Measurements from ENCODE around the gene JUND. TPM values are rescaled to one million over a fixed set of nuclear protein-coding genes. Genes with fewer than 3 reads are reported as not detected.
A peak's percentile ranks its signal among the peaks of the same experiment; 100 is the strongest.

The JUND gene
- total RNA-seq, 2 experiments from 2014 or later, result 1,827 to 1,976 TPM

GRCh38 chr19:18251587-18252369, 29.6 kb downstream of the JUND start:
- TF ChIP-seq, protein P1, sequence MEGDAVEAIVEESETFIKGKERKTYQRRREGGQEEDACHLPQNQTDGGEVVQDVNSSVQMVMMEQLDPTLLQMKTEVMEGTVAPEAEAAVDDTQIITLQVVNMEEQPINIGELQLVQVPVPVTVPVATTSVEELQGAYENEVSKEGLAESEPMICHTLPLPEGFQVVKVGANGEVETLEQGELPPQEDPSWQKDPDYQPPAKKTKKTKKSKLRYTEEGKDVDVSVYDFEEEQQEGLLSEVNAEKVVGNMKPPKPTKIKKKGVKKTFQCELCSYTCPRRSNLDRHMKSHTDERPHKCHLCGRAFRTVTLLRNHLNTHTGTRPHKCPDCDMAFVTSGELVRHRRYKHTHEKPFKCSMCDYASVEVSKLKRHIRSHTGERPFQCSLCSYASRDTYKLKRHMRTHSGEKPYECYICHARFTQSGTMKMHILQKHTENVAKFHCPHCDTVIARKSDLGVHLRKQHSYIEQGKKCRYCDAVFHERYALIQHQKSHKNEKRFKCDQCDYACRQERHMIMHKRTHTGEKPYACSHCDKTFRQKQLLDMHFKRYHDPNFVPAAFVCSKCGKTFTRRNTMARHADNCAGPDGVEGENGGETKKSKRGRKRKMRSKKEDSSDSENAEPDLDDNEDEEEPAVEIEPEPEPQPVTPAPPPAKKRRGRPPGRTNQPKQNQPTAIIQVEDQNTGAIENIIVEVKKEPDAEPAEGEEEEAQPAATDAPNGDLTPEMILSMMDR (IDR thresholded peaks at IDR 0.05), result peak; percentile 80
- H3K9me3 ChIP-seq (ENCODE audit: control insufficient read depth in 1 of 2, insufficient read depth in 1 of 2, low read length in 2 of 2), result peaks cover 0 to 7% of the 10 kb centered on the region in 2 experiments
- Mint-ChIP-seq H3K27ac (no peak overlapping the region), H3K4me1 (ENCODE audit: low read depth) (no peaks in the 10 kb centered on the region), H3K36me3 (ENCODE audit: low read depth) (no peaks in the 10 kb centered on the region), H3K4me3 (no peak overlapping the region), H3K27me3 (peaks cover 31% of the 10 kb centered on the region), H3K9me3 (no peaks in the 10 kb centered on the region)
- H3K4me1 ChIP-seq (ENCODE audit: insufficient read depth, low read length), result peaks cover 8% of the 10 kb centered on the region
- H3K27me3 ChIP-seq (ENCODE audit: control insufficient read depth in 1 of 2, insufficient read depth in 2 of 2, low read length in 2 of 2), result peaks cover 8 to 12% of the 10 kb centered on the region in 2 experiments
- H3K27ac ChIP-seq (ENCODE audit: low read depth in 1 of 2, low read length in 2 of 2), result no peak overlapping the region
- peak; percentile 65 to 90 (median 81) for DNase-seq
- intact Hi-C loops (cut with DNase I, micrococcal nuclease), result loop anchor here (1.0 to 5.0 kb wide), 10 partner anchors 43 to 314 kb away; partner anchors contain the start of gene RAB3A (in 1 of the 2)
- H3K36me3 ChIP-seq (ENCODE audit: insufficient read depth, low read length), result no peaks in the 10 kb centered on the region
- no peak overlapping the region for H3K4me3 ChIP-seq (ENCODE audit: low read length)
- peak; percentile 91 for ATAC-seq (ENCODE audit: poor library complexity)
- CTCF ChIA-PET, result interaction anchor here (0.5 to 5.8 kb wide), 20 partner anchors 11 to 314 kb away, joined by 3 to 51 read pairs (median 4); partner anchors contain the start of genes LSM4, MPV17L2, PIK3R2 and RAB3A
- POLR2A ChIA-PET, result interaction anchor here (1.0 to 1.6 kb wide), 2 partner anchors 28 to 59 kb away, joined by 3 to 7 read pairs; partner anchors contain the start of gene MPV17L2

GRCh38 chr19:18249834-18250233, 31.6 kb downstream of the JUND start:
- H3K36me3 Mint-ChIP-seq (ENCODE audit: low read depth), result no peaks in the 10 kb centered on the region
- POLR2A ChIA-PET, result interaction anchor here (1.2 kb wide), 1 partner anchor 57 kb away, joined by 3 read pairs; the partner anchor contains the start of gene MPV17L2
- CTCF ChIA-PET, result interaction anchor here (0.8 to 5.8 kb wide), 3 partner anchors 41 to 79 kb away, joined by 3 to 51 read pairs (median 6); partner anchors contain the start of gene MPV17L2
- ATAC-seq (ENCODE audit: poor library complexity) (no peak), DNase-seq (no peak)
- no peak overlapping the region for H3K27ac Mint-ChIP-seq
- TF ChIP-seq, protein P1 (IDR thresholded peaks at IDR 0.05), result no peak
- no peaks in the 10 kb centered on the region for H3K9me3 ChIP-seq (ENCODE audit: control insufficient read depth in 1 of 2, insufficient read depth in 1 of 2, low read length in 2 of 2)
- H3K27ac ChIP-seq (ENCODE audit: low read depth in 1 of 2, low read length in 2 of 2), result no peak overlapping the region
- peaks cover 4 to 12% of the 10 kb centered on the region in 2 experiments for H3K27me3 ChIP-seq (ENCODE audit: control insufficient read depth in 1 of 2, insufficient read depth in 2 of 2, low read length in 2 of 2)
- peaks cover 2% of the 10 kb centered on the region for H3K4me1 ChIP-seq (ENCODE audit: insufficient read depth, low read length)
- no peaks in the 10 kb centered on the region for H3K4me1 Mint-ChIP-seq (ENCODE audit: low read depth)
- H3K4me3 ChIP-seq (ENCODE audit: low read length), result no peak overlapping the region
- H3K4me3 Mint-ChIP-seq, result no peak overlapping the region
- no peaks in the 10 kb centered on the region for H3K9me3 Mint-ChIP-seq
- H3K27me3 Mint-ChIP-seq, result peaks cover 27% of the 10 kb centered on the region
- intact Hi-C loops (cut with DNase I, micrococcal nuclease), result loop anchor here (2.0 to 5.0 kb wide), 3 partner anchors 162 to 313 kb away; no protein-coding TSS in a partner anchor
- no peaks in the 10 kb centered on the region for H3K36me3 ChIP-seq (ENCODE audit: insufficient read depth, low read length)

DNA sequence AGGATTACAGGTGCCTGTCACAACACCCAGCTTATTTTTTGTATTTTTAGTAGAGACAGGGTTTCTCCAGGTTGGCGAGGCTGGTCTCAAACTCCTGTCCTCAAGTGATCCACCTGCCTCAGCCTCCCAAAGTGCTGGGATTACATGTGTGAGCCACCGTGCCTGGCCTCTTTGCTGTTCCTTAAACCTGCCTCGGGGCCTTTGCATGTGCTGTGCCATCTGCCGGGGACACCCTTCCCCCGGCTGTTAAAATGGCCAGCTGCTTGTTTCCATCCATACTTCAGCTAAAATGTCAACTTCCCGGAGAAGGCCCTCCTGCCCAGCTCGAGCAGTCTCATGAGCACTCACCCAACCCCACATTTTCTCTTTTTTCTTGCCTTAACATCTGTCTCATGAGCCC, 36.1 kb downstream of the JUND start:
- H3K9me3 ChIP-seq (ENCODE audit: control insufficient read depth in 1 of 2, insufficient read depth in 1 of 2, low read length in 2 of 2), result no peaks in the 10 kb centered on the region
- no peak overlapping the region for H3K27ac Mint-ChIP-seq
- POLR2A ChIA-PET, result no interaction called here

More for the DNA sequence above, 36.1 kb downstream of the JUND start:
- intact Hi-C loops (cut with DNase I, micrococcal nuclease), result no loop called here
- H3K27me3 ChIP-seq (ENCODE audit: control insufficient read depth in 1 of 2, insufficient read depth in 2 of 2, low read length in 2 of 2), result no peaks in the 10 kb centered on the region
- TF ChIP-seq, protein P1 (IDR thresholded peaks at IDR 0.05), result no peak
- H3K4me1 ChIP-seq (ENCODE audit: insufficient read depth, low read length), result no peaks in the 10 kb centered on the region
- Mint-ChIP-seq H3K4me3 (no peak overlapping the region), H3K4me1 (ENCODE audit: low read depth) (no peaks in the 10 kb centered on the region), H3K27me3 (peaks cover 5% of the 10 kb centered on the region), H3K9me3 (no peaks in the 10 kb centered on the region), H3K36me3 (ENCODE audit: low read depth) (no peaks in the 10 kb centered on the region)
- no peak for DNase-seq
- ATAC-seq (ENCODE audit: poor library complexity), result no peak
- H3K4me3 ChIP-seq (ENCODE audit: low read length), result no peak overlapping the region
- no peak overlapping the region for H3K27ac ChIP-seq (ENCODE audit: low read depth in 1 of 2, low read length in 2 of 2)
- H3K36me3 ChIP-seq (ENCODE audit: insufficient read depth, low read length), result no peaks in the 10 kb centered on the region
- CTCF ChIA-PET, result interaction anchor here (0.7 kb wide), 1 partner anchor 126 kb away, joined by 3 read pairs; no protein-coding TSS in a partner anchor
